ENCODE results near the gene ACTN1. TPM values are rescaled to one million over a fixed set of nuclear protein-coding genes. Genes with fewer than 3 reads are reported as not detected.

Gene ACTN1
- total RNA-seq, 1 experiment from 2014 or later: 71.1 TPM

- DNase-seq (ENCODE audit: extremely low read depth, low read depth): no peak
These were observed 40.6 kb downstream of the ACTN1 start for GRCh38 chr14:68938271-68939150.

GRCh38 chr14:68937471-68938270 is 41.4 kb downstream of the ACTN1 start:
- no peak for DNase-seq (ENCODE audit: extremely low read depth, low read depth)

DNA sequence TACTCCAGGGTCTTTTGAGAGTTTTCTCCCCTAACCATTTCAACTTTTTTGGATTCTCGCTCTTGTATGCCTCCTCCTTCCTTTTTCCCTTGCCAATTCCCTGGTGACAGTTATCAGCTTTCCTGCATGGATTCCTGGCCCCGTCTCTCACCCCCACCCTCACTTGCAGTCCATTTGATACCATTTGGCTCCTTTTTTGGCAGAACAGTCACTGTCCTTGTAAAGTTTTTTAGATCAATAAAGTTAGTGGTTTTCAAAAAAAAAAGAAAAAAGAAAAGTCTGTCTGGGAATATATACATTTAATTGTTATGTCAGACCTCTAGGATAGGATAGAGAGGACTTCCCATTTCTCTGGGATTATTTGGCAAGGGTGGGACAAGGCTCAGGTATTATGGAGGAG is 42.1 kb downstream of the ACTN1 start:
- DNase-seq (ENCODE audit: extremely low read depth, low read depth): no peak

DNA sequence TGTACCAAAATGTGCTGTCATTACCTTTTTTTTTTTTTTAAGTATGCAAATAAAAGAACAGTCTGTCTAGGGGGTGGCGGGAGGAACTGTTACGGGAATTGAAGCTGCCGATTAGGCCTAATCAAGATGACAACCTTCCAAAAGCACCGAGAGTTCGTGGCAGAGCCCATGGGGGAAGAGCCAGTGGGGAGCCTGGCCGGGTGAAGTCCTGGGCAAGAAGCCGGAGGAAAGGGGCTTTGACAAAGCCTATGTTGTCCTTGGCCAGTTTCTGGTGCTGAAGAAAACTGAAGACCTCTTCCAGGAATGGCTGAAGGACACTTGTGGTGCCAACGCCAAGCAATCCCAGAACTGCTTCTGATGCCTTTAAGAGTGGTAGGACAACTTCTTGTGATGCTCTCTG is 42.6 kb downstream of the ACTN1 start:
- DNase-seq (ENCODE audit: extremely low read depth, low read depth): no peak

DNA sequence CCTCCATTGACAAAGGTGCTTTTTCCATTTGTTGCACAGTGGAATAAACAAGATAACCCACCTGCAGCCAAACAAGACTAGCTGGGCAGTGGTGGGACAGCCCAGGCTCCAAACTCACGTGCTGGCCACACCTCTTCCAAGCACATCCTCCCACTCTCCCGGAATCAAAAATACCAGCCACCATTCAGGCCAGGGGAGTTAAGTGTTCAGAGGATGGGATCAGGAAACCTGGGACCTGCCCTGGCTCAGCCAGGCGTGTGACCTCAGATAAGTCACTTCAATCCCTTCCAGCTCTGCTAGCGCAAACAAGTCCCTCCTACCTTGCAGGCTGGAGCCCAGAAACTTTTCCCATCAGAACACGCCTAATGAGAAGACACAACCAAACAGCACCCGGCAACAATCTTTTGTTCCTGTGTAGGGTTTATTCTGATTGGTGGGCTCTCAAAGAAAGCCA is 43.3 kb downstream of the ACTN1 start:
- no peak for DNase-seq (ENCODE audit: extremely low read depth, low read depth)

GRCh38 chr14:68934066-68934465 is 45.0 kb downstream of the ACTN1 start:
- DNase-seq (ENCODE audit: extremely low read depth, low read depth): no peak

DNA sequence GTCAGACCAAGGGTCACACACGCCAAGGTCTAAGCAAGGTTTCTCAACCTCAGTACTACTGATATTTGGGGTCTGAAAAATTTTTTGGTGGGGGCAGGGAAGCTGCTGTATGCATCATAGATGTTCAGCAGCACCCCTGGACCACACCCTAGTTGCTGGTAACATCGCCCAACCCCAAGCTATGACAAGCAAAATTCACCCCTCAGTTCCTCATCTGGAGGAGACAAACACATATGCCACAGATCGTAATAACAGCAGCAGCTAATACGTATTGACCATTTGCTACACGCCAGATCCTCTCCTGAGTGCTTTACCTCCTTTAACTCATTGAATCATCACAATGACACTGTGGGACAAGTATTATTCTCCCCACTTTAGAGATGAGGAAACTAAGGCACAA is 46.4 kb downstream of the ACTN1 start:
- no peak for DNase-seq (ENCODE audit: extremely low read depth, low read depth)

DNA sequence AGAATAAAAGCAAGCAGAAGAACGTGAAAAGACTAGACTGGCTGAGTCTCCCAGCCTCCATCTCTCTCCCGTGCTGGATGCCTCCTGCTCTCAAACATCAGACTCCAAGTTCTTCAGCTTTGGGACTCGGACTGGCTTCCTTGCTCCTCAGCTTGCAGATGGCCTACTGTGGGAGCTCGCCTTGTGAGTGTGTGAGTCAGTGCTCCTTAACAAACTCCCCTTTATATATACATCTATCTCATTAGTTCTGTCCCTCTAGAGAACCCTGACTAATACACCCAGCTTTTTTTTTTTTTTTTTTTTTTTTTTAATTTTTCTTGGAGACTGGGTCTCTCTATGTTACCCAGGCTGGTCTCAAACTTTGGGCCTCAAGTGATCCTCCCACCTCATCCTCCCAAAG is 46.9 kb downstream of the ACTN1 start:
- no peak for DNase-seq (ENCODE audit: extremely low read depth, low read depth)

- no peak for DNase-seq (ENCODE audit: extremely low read depth, low read depth)
These were observed 47.5 kb downstream of the ACTN1 start for GRCh38 chr14:68931474-68932051.

DNA sequence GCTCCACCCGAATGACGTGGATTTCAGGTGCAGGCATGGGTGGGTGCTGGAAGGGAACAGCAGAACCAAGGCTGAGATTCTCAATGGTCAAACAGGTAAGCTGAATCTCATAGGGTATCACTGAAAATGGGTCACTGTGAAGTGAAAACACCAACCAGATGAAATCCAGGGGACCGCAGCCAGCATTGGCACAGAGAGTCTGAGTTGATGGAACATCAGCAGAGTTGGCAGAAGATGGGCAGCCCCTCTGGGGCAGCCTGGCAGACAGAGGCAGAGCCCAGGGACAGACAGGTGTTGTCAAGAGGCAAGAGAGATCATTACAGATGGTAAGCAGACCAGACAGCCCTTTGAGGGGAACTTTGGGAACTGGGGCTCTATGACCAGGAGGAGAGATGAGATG is 48.0 kb downstream of the ACTN1 start:
- no peak for DNase-seq (ENCODE audit: extremely low read depth, low read depth)

- DNase-seq (ENCODE audit: extremely low read depth, low read depth): no peak
These were observed 49.3 kb downstream of the ACTN1 start for GRCh38 chr14:68929623-68930307.

GRCh38 chr14:68928770-68929550 is 50.1 kb downstream of the ACTN1 start:
- no peak for DNase-seq (ENCODE audit: extremely low read depth, low read depth)

- DNase-seq (ENCODE audit: extremely low read depth, low read depth): no peak
These were observed 51.0 kb downstream of the ACTN1 start for GRCh38 chr14:68927956-68928675.

GRCh38 chr14:68927089-68927488 is 52.0 kb downstream of the ACTN1 start:
- no peak for DNase-seq (ENCODE audit: extremely low read depth, low read depth)

GRCh38 chr14:68926236-68926635 is 52.9 kb downstream of the ACTN1 start:
- DNase-seq (ENCODE audit: extremely low read depth, low read depth): no peak

DNA sequence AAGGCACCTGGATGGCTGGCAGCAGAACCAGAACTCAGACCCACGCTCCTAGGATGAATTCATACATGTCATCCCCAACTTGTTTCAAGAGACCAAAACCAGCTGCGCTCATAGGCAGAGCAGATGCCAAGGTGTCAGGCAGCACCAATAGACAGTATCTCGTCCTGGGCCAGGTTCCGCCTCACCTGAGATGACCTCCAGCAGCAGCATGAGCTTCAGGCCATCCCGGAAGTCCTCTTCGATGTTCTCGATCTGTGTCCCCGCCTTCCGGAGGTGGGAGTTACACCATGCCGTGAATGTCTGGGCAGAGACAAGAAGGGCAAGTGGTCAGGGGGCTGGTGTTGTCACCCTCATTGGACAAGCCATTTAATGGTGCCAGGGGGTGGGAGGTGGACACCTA is 53.7 kb downstream of the ACTN1 start:
- no peak for DNase-seq (ENCODE audit: extremely low read depth, low read depth)

GRCh38 chr14:68924186-68925158 is 54.6 kb downstream of the ACTN1 start:
- no peak for DNase-seq (ENCODE audit: extremely low read depth, low read depth)

- DNase-seq (ENCODE audit: extremely low read depth, low read depth): no peak
These were observed 56.2 kb downstream of the ACTN1 start for GRCh38 chr14:68922886-68923285.
